ENCODE data around the gene APOO.

DNA sequence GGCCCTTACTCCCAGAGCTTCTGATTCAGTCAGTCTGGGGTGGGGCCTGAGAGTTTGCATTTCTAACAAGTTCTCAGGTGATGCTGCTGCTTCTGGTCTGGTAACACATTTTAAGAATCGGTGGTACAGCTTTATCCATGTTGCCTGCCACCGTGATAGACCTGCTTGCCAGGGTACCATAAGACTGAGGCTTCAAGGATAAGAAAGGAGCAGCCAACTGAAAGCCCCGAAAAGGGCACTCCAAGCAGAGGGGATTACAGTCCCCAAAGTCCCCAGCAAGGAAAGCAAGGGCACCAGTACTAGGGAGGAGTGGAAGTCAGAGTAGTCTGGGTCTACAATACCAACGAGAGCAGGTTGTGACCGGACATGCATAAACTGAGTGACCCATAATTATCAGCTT is 49.8 kb downstream of the APOO start:
- TF ChIP-seq, protein P1, sequence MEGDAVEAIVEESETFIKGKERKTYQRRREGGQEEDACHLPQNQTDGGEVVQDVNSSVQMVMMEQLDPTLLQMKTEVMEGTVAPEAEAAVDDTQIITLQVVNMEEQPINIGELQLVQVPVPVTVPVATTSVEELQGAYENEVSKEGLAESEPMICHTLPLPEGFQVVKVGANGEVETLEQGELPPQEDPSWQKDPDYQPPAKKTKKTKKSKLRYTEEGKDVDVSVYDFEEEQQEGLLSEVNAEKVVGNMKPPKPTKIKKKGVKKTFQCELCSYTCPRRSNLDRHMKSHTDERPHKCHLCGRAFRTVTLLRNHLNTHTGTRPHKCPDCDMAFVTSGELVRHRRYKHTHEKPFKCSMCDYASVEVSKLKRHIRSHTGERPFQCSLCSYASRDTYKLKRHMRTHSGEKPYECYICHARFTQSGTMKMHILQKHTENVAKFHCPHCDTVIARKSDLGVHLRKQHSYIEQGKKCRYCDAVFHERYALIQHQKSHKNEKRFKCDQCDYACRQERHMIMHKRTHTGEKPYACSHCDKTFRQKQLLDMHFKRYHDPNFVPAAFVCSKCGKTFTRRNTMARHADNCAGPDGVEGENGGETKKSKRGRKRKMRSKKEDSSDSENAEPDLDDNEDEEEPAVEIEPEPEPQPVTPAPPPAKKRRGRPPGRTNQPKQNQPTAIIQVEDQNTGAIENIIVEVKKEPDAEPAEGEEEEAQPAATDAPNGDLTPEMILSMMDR (IDR thresholded peaks at IDR 0.05 in 8 of 11, conservative IDR thresholded peaks at IDR 0.05 in 3 of 11) = no peak
- TF ChIP-seq POLR2AphosphoS5 (IDR thresholded peaks at IDR 0.05) = no peak

Data from spleen (tissue), 7 donors.